HepG2 (cell line): ENCODE results near the gene DOCK1. TPM values are rescaled to one million over a fixed set of nuclear protein-coding genes. Genes with fewer than 3 reads are reported as not detected.

Experiments used
- ATAC-seq: fragments of 200-7000 bp; cut with Tn5 transposase; 3 replicates; pipeline ENCODE4 v1.9.1; 2020; ENCODE audit warnings: mild to moderate bottlenecking, moderate library complexity
- BruUV-seq: library from RNA; stranded (reverse); fragments of 400-500 nt; replicated peaks from 2 replicates; lab custom pipeline; 2021; lab: Mats Ljungman, UMichigan
- CTCF ChIA-PET: fragments of 300-600 bp; formaldehyde crosslinking; extraction: SDS; loops from one replicate; lab custom pipeline; 2021; ENCODE audit warnings: low total read pairs, inconsistent platforms, low intra/inter-chr PET ratio; lab: Yijun Ruan, JAX
- POLR2A ChIA-PET: fragments of 350-600 bp; sonication (Branson Sonifier 250); formaldehyde crosslinking; loops from one replicate; lab custom pipeline; 2020; ENCODE audit warnings: antibody characterized with exemption, inconsistent platforms; lab: Yijun Ruan, JAX
- DNase-seq: peaks from one replicate; pipeline ENCODE4 v3.0.0-alpha.2; 2015; ENCODE audit warnings: low spot score
- FAIRE-seq: peaks from 3 replicates; lab custom pipeline; 2011; peaks lifted over from hg19 to GRCh38; lab: Jason Lieb, UNC
- H2AFZ ChIP-seq: one replicate; pipeline ENCODE4 v1.6.1; 2011; ENCODE audit warnings: low read length, inconsistent platforms
- H3K27ac ChIP-seq: fragments of 300-600 bp; 3 replicates; pipeline ENCODE4 v1.8.0; 2011; ENCODE audit warnings: mixed run types, mild to moderate bottlenecking, mixed read lengths, low read length, inconsistent platforms; ENCODE audit not compliant: insufficient read depth; ENCODE audit errors: extremely low read length
- H3K27me3 ChIP-seq, 2 experiments: fragments of 200-600 bp in 1 of 2; 2 replicates in 1 of 2; 3 replicates in 1 of 2; pipeline versions ENCODE4 v1.6.0 to v1.8.0; 2011; ENCODE audit warnings: low read length in 2 of 2, mild to moderate bottlenecking in 2 of 2, moderate library complexity in 2 of 2, inconsistent platforms in 1 of 2; ENCODE audit not compliant: insufficient read depth in 2 of 2, control insufficient read depth in 1 of 2
- H3K36me3 ChIP-seq, 2 experiments: fragments of 200-600 bp in 1 of 2; replicated peaks in 1 of 2; 2 replicates in 1 of 2; 3 replicates in 1 of 2; pipeline versions ENCODE4 v1.5.1 to v1.8.0; 2011; ENCODE audit warnings: low read length in 2 of 2, inconsistent platforms in 1 of 2; ENCODE audit not compliant: insufficient read depth in 2 of 2, control insufficient read depth in 1 of 2
- H3K4me1 ChIP-seq: 2 replicates; pipeline ENCODE4 v1.5.1; 2012; ENCODE audit warnings: low read length, inconsistent platforms; ENCODE audit not compliant: insufficient read depth
- H3K4me2 ChIP-seq: 2 replicates; pipeline ENCODE4 v1.6.0; 2011; ENCODE audit warnings: low read depth, low read length, inconsistent platforms
- H3K4me3 ChIP-seq, 3 experiments: fragments of 200-600 bp in 1 of 3; sonication (generic), shearing (Covaris generic) in 1 of 3; replicated peaks in 1 of 3; 2 replicates each; pipeline ENCODE4 v1.5.1; 2011 to 2016; ENCODE audit warnings: low read length in 3 of 3, inconsistent platforms in 2 of 3, low read depth in 2 of 3, mild to moderate bottlenecking in 2 of 3, control low read depth in 1 of 3, mixed read lengths in 1 of 3; ENCODE audit not compliant: insufficient read depth in 1 of 3
- H3K79me2 ChIP-seq: one replicate; pipeline ENCODE4 v1.6.1; 2011; ENCODE audit warnings: low read length, inconsistent platforms; ENCODE audit not compliant: insufficient read depth
- H3K9ac ChIP-seq: 2 replicates; pipeline ENCODE4 v1.6.0; 2011; ENCODE audit warnings: mild to moderate bottlenecking, low read depth, low read length, inconsistent platforms; ENCODE audit not compliant: insufficient read depth
- H3K9me3 ChIP-seq: 2 replicates; pipeline ENCODE4 v1.5.1; 2012; ENCODE audit warnings: mild to moderate bottlenecking, low read length
- H4K20me1 ChIP-seq: 2 replicates; pipeline ENCODE4 v1.6.0; 2011; ENCODE audit warnings: inconsistent platforms, mild to moderate bottlenecking, low read length, moderate library complexity; ENCODE audit not compliant: insufficient read depth
- DNMT3B ChIP-seq: conservative IDR thresholded peaks from 2 replicates; pipeline ENCODE4 v1.6.1; 2016; ENCODE audit warnings: missing biosample characterization, control low read depth
- DZIP1 ChIP-seq: sonication (generic); formaldehyde crosslinking; IDR thresholded peaks from 2 replicates; pipeline ENCODE4 v1.5.0; 2020; ENCODE audit warnings: mild to moderate bottlenecking, missing genetic modification reagents
- FOXC1 ChIP-seq: sonication (generic); formaldehyde crosslinking; IDR thresholded peaks from 2 replicates; pipeline ENCODE4 v1.8.0; 2022; ENCODE audit warnings: mild to moderate bottlenecking, missing genetic modification reagents, borderline replicate concordance
- GATA4 ChIP-seq: sonication (generic); IDR thresholded peaks from 2 replicates; pipeline ENCODE4 v1.6.1; 2016; ENCODE audit warnings: antibody characterized with exemption, low read depth, borderline replicate concordance
- GZF1 ChIP-seq: sonication (generic); formaldehyde crosslinking; IDR thresholded peaks from 2 replicates; pipeline ENCODE4 v1.5.1; 2020; ENCODE audit warnings: mild to moderate bottlenecking, missing genetic modification reagents
- JDP2 ChIP-seq: sonication (generic); formaldehyde crosslinking; IDR thresholded peaks from 2 replicates; pipeline ENCODE4 v1.8.1; 2022; ENCODE audit warnings: missing genetic modification reagents, borderline replicate concordance
- KLF13 ChIP-seq: sonication (generic); formaldehyde crosslinking; IDR thresholded peaks from 2 replicates; pipeline ENCODE4 v1.4.0; 2020; ENCODE audit warnings: mild to moderate bottlenecking, missing genetic modification reagents
- KLF15 ChIP-seq: sonication (generic); formaldehyde crosslinking; IDR thresholded peaks from 2 replicates; pipeline ENCODE4 v1.8.1; 2023; ENCODE audit warnings: borderline replicate concordance, mild to moderate bottlenecking, inconsistent platforms, missing genetic modification reagents, mixed read lengths
- NFE2L1 ChIP-seq: sonication (generic); formaldehyde crosslinking; IDR thresholded peaks from 2 replicates; pipeline ENCODE4 v1.4.0; 2020; ENCODE audit warnings: missing genetic modification reagents, mild to moderate bottlenecking, borderline replicate concordance
- POLR2A ChIP-seq, 2 experiments: IDR thresholded peaks; 2 replicates each; pipeline ENCODE4 v1.6.1; 2011; ENCODE audit warnings: low read depth in 2 of 2, low read length in 2 of 2, mild to moderate bottlenecking in 1 of 2, moderate library complexity in 1 of 2; ENCODE audit not compliant: insufficient read depth in 1 of 2
- RBM39 ChIP-seq: fragments of 200-400 bp; formaldehyde crosslinking; IDR thresholded peaks from one replicate; pipeline ENCODE4 v1.6.1; 2018; ENCODE audit warnings: antibody characterized with exemption, mild to moderate bottlenecking, low read depth, low read length; ENCODE audit not compliant: poor library complexity, severe bottlenecking
- SYNCRIP ChIP-seq: fragments of 200-400 bp; formaldehyde crosslinking; IDR thresholded peaks from 2 replicates; pipeline ENCODE4 v1.6.1; 2018; ENCODE audit warnings: mild to moderate bottlenecking, low read depth, low read length; ENCODE audit not compliant: insufficient read depth
- ZMAT5 ChIP-seq: sonication (generic); formaldehyde crosslinking; IDR thresholded peaks from 2 replicates; pipeline ENCODE4 v1.5.0; 2020; ENCODE audit warnings: mild to moderate bottlenecking, low read depth, missing genetic modification reagents, borderline replicate concordance
- ZNF337 ChIP-seq: sonication (generic); formaldehyde crosslinking; IDR thresholded peaks from 2 replicates; pipeline ENCODE4 v1.5.1; 2020; ENCODE audit warnings: missing genetic modification reagents, low read depth, mild to moderate bottlenecking, borderline replicate concordance
- ZNF562 ChIP-seq: sonication (generic); formaldehyde crosslinking; IDR thresholded peaks from 2 replicates; pipeline ENCODE4 v1.8.0; 2022; ENCODE audit warnings: missing genetic modification reagents, borderline replicate concordance
- ZNF776 ChIP-seq: sonication (generic); formaldehyde crosslinking; IDR thresholded peaks from 2 replicates; pipeline ENCODE4 v1.4.0; 2020; ENCODE audit warnings: mild to moderate bottlenecking, missing genetic modification reagents
- WGBS: methylation state at CpG from one replicate; pipeline ENCODE4 v1.1.6; 2017; ENCODE audit warnings: low lambda C conversion rate; 5-methylcytosine and 5-hydroxymethylcytosine counted together
- in situ Hi-C: cut with HindIII; loops from 2 replicates; pipeline ENCODE4 v1.10.0; 2017; ENCODE audit warnings: low pct_unique_long_range_greater_than_20kb; ENCODE audit not compliant: extremely low pct_ligation_motif_present
- intact Hi-C: fragments of 100-400 bp; cut with micrococcal nuclease; formaldehyde crosslinking; loops from one replicate; pipeline ENCODE4 v1.10.0; 2022; ENCODE audit not compliant: unreplicated experiment
- polyA plus RNA-seq, 8 experiments: library from polyadenylated mRNA; depleted of rRNA in 3 of 8; stranded (reverse) in 7 of 8; unstranded in 1 of 8; fragments of >200 nt; fragmentation: Illumina TruSeq in 4 of 8; extraction: Trizol in 4 of 8; gene quantifications; 2 replicates each; pipeline versions ENCODE4 v1.2.1 to v1.2.3, GENCODE V29; 2011 to 2016; ENCODE audit warnings: low read depth in 4 of 8, missing spikeins in 1 of 8, mixed read lengths in 1 of 8; ENCODE audit not compliant: insufficient read depth in 1 of 8
- total RNA-seq, 5 experiments: library from RNA; depleted of rRNA; stranded (reverse); fragments of >200 nt; fragmentation: Illumina TruSeq; extraction: Trizol; gene quantifications; 2 replicates each; pipeline ENCODE4 v1.2.3, GENCODE V29; 2016; ENCODE audit warnings: low read depth in 1 of 5

The DOCK1 gene
- total and polyA plus RNA-seq, 2 of the 13 experiments (the other 11 are each of a cell fraction or from before 2014, with no cell fraction given) = 8.3 to 25.5 TPM

- H3K4me1 ChIP-seq = peaks cover 11% of the 10 kb centered on the region; the same call in 1 of the 2 replicates
- H3K9ac ChIP-seq = no peak overlapping the region
- no peak for DNase-seq
- H3K79me2 ChIP-seq = no peaks in the 10 kb centered on the region
- no peaks in the 10 kb centered on the region for H3K9me3 ChIP-seq
- in situ Hi-C loops (no loop called here), intact Hi-C loops (no loop called here)
- ATAC-seq = no peak
- H3K4me2 ChIP-seq = no peak overlapping the region
- H4K20me1 ChIP-seq = no peaks in the 10 kb centered on the region
- H2AFZ ChIP-seq = no peak overlapping the region
- WGBS = 78% methylated on average over 5 of the region's 5 CpGs
- peaks cover 6 to 28% of the 10 kb centered on the region in 2 experiments; a peak in 4 of 5 replicates for H3K36me3 ChIP-seq
- no peak overlapping the region for H3K4me3 ChIP-seq
- ChIA-PET POLR2A (no interaction called here), CTCF (no interaction called here)
- H3K27me3 ChIP-seq = no peaks in the 10 kb centered on the region; a peak in 1 of 5 replicates
- no peak overlapping the region for H3K27ac ChIP-seq
- no peak for FAIRE-seq
- BruUV-seq = no TSS peak
- TF ChIP-seq KLF15 (CRISPR knock-in tag) (no peak), ZNF562 (CRISPR knock-in tag) (no peak), KLF13 (CRISPR knock-in tag) (no peak), POLR2A (IDR thresholded peaks at IDR 0.05; ENCODE audit: insufficient read depth in 1 of 2, low read depth in 2 of 2, low read length in 2 of 2) (no peak), JDP2 (no peak), SYNCRIP (no peak), RBM39 (no peak), GATA4 (no peak), NFE2L1 (CRISPR knock-in tag) (no peak), ZNF337 (CRISPR knock-in tag) (no peak), ZNF776 (CRISPR knock-in tag) (no peak), FOXC1 (CRISPR knock-in tag) (no peak), DZIP1 (CRISPR knock-in tag) (no peak), DNMT3B (CRISPR knock-in tag) (no peak), ZMAT5 (CRISPR knock-in tag) (no peak), GZF1 (CRISPR knock-in tag) (no peak)
Measured at GRCh38 chr10:127011174-127011573, 105.9 kb downstream of the DOCK1 start.
